Neural cell (in vitro differentiated cells): ENCODE data around the gene ADAMTS15. TPM values are rescaled to one million over a fixed set of nuclear protein-coding genes. Genes with fewer than 3 reads are reported as not detected.

ENCODE experiments used
- H2AFZ ChIP-seq: fragments of 200-600, 300-800 bp; sonication (generic), shearing (Covaris generic); 2 replicates; pipeline ENCODE4 v1.6.0; 2014; ENCODE audit warnings: low read depth, mild to moderate bottlenecking, antibody characterized with exemption, low read length, moderate library complexity
- H3F3A ChIP-seq: fragments of 200-600 bp; shearing (Covaris generic); 2 replicates; pipeline ENCODE4 v1.6.1; 2016; ENCODE audit warnings: mild to moderate bottlenecking, moderate library complexity, mixed read lengths, antibody characterized with exemption, low read length; ENCODE audit not compliant: insufficient read depth, poor library complexity, severe bottlenecking
- H3K27ac ChIP-seq: fragments of 200-600, 300-800 bp; sonication (generic), shearing (Covaris generic); 2 replicates; pipeline ENCODE4 v1.5.1; 2014; ENCODE audit warnings: mild to moderate bottlenecking, low read length, moderate library complexity
- H3K27me3 ChIP-seq: fragments of 300-800, 200-600 bp; sonication (generic), shearing (Covaris generic); 2 replicates; pipeline ENCODE4 v1.6.0; 2014; ENCODE audit warnings: mild to moderate bottlenecking, low read depth, low read length, moderate library complexity; ENCODE audit not compliant: insufficient read depth
- H3K36me3 ChIP-seq: fragments of 300-800, 200-600 bp; sonication (generic), shearing (Covaris generic); 2 replicates; pipeline ENCODE4 v1.5.1; 2014; ENCODE audit warnings: mild to moderate bottlenecking, antibody characterized with exemption, low read length, moderate library complexity; ENCODE audit not compliant: insufficient read depth
- H3K4me2 ChIP-seq: fragments of 300-800, 200-600 bp; sonication (generic), shearing (Covaris generic); 2 replicates; pipeline ENCODE4 v1.6.0; 2014; ENCODE audit warnings: mild to moderate bottlenecking, low read length
- H3K4me3 ChIP-seq: fragments of 300-800, 200-600 bp; sonication (generic), shearing (Covaris generic); 2 replicates; pipeline ENCODE4 v1.5.1; 2014; ENCODE audit warnings: mild to moderate bottlenecking, low read length, moderate library complexity
- H3K79me2 ChIP-seq: fragments of 200-600 bp; shearing (Covaris generic); replicated peaks from 2 replicates; pipeline ENCODE4 v1.6.0; 2014; ENCODE audit warnings: mild to moderate bottlenecking, low read length, moderate library complexity; ENCODE audit not compliant: insufficient read depth
- H3K9ac ChIP-seq: fragments of 300-800, 200-600 bp; sonication (generic), shearing (Covaris generic); 2 replicates; pipeline ENCODE4 v1.6.1; 2016; ENCODE audit warnings: mild to moderate bottlenecking, low read length, mixed read lengths
- H3K9me2 ChIP-seq: fragments of 200-600 bp; shearing (Covaris generic); 2 replicates; pipeline ENCODE4 v1.6.1; 2016; ENCODE audit warnings: mild to moderate bottlenecking, low read length, mixed read lengths; ENCODE audit not compliant: insufficient read depth
- H3K9me3 ChIP-seq: fragments of 200-600, 300-800 bp; sonication (generic), shearing (Covaris generic); 2 replicates; pipeline ENCODE4 v1.6.1; 2016; ENCODE audit warnings: mild to moderate bottlenecking, mixed run types, low read length, moderate library complexity, mixed read lengths
- H4K20me1 ChIP-seq: fragments of 200-600 bp; shearing (Covaris generic); 2 replicates; pipeline ENCODE4 v1.6.1; 2016; ENCODE audit warnings: mild to moderate bottlenecking, mixed run types; ENCODE audit not compliant: insufficient read depth
- EP300 ChIP-seq: fragments of 450-650 bp; conservative IDR thresholded peaks from 2 replicates; pipeline ENCODE4 v1.6.1; 2014; ENCODE audit warnings: antibody characterized with exemption, mild to moderate bottlenecking, moderate library complexity; ENCODE audit not compliant: poor library complexity, severe bottlenecking
- EZH2 ChIP-seq: fragments of 200-600, 300-800 bp; shearing (Covaris generic), sonication (generic); IDR thresholded peaks from 2 replicates; pipeline ENCODE4 v1.6.1; 2014; ENCODE audit warnings: antibody characterized with exemption, low read length, borderline replicate concordance, mild to moderate bottlenecking; ENCODE audit not compliant: insufficient read depth, poor library complexity, severe bottlenecking
- MXI1 ChIP-seq: fragments of 450-650 bp; conservative IDR thresholded peaks from 2 replicates; pipeline ENCODE4 v1.6.1; 2014; ENCODE audit warnings: antibody characterized with exemption, mild to moderate bottlenecking; ENCODE audit not compliant: poor library complexity, severe bottlenecking
- POLR2AphosphoS5 ChIP-seq: IDR thresholded peaks from 2 replicates; pipeline ENCODE4 v1.6.1; 2012
- RAD21 ChIP-seq: fragments of 450-650 bp; conservative IDR thresholded peaks from 2 replicates; pipeline ENCODE4 v1.6.1; 2014; ENCODE audit warnings: antibody characterized with exemption, mild to moderate bottlenecking, moderate library complexity
- SMC3 ChIP-seq: fragments of 450-650 bp; conservative IDR thresholded peaks from 2 replicates; pipeline ENCODE4 v1.6.1; 2014; ENCODE audit warnings: antibody characterized with exemption, mild to moderate bottlenecking, moderate library complexity; ENCODE audit not compliant: poor library complexity
- TAF1 ChIP-seq: IDR thresholded peaks from 2 replicates; pipeline ENCODE4 v1.6.1; 2012; ENCODE audit warnings: low read depth
- polyA plus RNA-seq: library from polyadenylated mRNA; depleted of rRNA; stranded (reverse); fragments of >200 nt; gene quantifications from 2 replicates; pipeline ENCODE4 v1.2.3, GENCODE V29; 2014
- TF ChIP-seq, protein P1 (sequence below): fragments of 450-650 bp; IDR thresholded peaks from 2 replicates; pipeline ENCODE4 v1.5.1; 2014; ENCODE audit warnings: antibody characterized with exemption, mild to moderate bottlenecking, moderate library complexity; ENCODE audit not compliant: poor library complexity, severe bottlenecking
- TF ChIP-seq, protein P2 (sequence below): IDR thresholded peaks from 2 replicates; pipeline ENCODE4 v1.6.1; 2012; ENCODE audit warnings: borderline replicate concordance

The ADAMTS15 gene
- polyA plus RNA-seq, 1 donor from 2014 or later, result 1.1 TPM

DNA sequence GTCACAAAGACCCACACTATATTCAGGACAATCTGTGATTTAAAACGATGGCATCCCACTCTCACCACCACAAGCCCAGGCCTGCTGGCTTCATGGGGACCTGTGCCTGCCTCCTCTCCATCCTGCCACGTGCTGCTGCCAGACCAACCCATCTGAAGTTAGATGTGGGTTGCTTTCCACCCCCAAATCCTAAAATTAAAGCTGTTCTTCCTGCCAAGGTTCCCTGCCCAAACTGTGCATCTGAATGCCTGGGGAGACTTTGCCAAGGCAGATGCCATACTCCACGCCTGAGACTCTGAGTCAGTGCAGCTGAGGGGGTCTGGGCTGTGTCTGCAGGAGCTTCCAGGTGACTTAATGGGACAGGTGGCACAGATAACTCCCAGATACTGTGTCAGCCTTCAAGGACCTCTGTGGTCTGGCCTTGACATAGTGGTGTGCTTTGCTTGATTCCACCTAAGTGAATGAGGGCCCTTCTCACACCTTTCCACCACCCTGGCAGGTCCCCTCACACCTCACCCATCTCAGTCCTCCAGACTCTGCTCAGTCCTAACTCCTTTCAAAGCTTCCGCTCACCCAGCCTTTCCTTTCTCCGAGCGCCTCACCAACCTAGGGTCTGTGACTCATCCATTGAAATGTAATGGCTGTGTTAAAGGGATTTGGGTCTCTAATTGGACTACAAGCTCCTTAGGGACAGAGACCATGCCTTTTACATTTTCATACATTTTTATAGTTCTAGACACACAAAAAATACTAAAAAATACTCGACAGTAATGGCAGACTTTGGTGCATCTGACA lies 38.7 kb upstream of the ADAMTS15 start:
- Histone ChIP-seq H3K27ac (no peak overlapping the region), H4K20me1 (no peaks in the 10 kb centered on the region), H3K36me3 (no peaks in the 10 kb centered on the region), H3K4me2 (no peak overlapping the region), H3K27me3 (no peaks in the 10 kb centered on the region), H3K9me3 (no peaks in the 10 kb centered on the region), H3K9me2 (no peaks in the 10 kb centered on the region), H3K4me3 (no peak overlapping the region), H3K79me2 (no peaks in the 10 kb centered on the region), H3K9ac (no peak overlapping the region), H3F3A (no peaks in the 10 kb centered on the region), H2AFZ (no peak overlapping the region)
- no peak for TF ChIP-seq MXI1
- TF ChIP-seq, protein P1, sequence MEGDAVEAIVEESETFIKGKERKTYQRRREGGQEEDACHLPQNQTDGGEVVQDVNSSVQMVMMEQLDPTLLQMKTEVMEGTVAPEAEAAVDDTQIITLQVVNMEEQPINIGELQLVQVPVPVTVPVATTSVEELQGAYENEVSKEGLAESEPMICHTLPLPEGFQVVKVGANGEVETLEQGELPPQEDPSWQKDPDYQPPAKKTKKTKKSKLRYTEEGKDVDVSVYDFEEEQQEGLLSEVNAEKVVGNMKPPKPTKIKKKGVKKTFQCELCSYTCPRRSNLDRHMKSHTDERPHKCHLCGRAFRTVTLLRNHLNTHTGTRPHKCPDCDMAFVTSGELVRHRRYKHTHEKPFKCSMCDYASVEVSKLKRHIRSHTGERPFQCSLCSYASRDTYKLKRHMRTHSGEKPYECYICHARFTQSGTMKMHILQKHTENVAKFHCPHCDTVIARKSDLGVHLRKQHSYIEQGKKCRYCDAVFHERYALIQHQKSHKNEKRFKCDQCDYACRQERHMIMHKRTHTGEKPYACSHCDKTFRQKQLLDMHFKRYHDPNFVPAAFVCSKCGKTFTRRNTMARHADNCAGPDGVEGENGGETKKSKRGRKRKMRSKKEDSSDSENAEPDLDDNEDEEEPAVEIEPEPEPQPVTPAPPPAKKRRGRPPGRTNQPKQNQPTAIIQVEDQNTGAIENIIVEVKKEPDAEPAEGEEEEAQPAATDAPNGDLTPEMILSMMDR, result no peak
- TF ChIP-seq TAF1, result no peak
- no peak for TF ChIP-seq POLR2AphosphoS5
- TF ChIP-seq RAD21, result no peak
- no peak for TF ChIP-seq SMC3
- TF ChIP-seq, protein P2, sequence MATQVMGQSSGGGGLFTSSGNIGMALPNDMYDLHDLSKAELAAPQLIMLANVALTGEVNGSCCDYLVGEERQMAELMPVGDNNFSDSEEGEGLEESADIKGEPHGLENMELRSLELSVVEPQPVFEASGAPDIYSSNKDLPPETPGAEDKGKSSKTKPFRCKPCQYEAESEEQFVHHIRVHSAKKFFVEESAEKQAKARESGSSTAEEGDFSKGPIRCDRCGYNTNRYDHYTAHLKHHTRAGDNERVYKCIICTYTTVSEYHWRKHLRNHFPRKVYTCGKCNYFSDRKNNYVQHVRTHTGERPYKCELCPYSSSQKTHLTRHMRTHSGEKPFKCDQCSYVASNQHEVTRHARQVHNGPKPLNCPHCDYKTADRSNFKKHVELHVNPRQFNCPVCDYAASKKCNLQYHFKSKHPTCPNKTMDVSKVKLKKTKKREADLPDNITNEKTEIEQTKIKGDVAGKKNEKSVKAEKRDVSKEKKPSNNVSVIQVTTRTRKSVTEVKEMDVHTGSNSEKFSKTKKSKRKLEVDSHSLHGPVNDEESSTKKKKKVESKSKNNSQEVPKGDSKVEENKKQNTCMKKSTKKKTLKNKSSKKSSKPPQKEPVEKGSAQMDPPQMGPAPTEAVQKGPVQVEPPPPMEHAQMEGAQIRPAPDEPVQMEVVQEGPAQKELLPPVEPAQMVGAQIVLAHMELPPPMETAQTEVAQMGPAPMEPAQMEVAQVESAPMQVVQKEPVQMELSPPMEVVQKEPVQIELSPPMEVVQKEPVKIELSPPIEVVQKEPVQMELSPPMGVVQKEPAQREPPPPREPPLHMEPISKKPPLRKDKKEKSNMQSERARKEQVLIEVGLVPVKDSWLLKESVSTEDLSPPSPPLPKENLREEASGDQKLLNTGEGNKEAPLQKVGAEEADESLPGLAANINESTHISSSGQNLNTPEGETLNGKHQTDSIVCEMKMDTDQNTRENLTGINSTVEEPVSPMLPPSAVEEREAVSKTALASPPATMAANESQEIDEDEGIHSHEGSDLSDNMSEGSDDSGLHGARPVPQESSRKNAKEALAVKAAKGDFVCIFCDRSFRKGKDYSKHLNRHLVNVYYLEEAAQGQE, result no peak

DNA sequence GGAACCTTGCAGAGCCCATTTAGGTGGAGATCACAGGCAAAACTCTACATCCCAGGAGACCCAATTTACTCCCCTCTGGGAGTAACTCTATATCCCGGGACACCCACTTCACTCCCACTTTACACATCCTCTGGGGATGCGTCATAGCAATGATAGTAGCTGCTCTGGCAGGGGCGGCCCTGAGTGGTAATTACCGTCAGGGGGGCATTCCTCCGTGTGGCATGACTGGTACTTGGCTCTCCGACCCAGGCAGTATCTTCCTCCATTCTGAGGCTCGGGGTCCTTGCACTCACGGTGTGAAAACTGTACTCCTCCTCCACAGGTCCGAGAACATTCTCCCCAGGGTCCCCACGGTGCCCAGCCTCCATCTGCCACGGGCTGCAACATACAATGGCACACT lies 37.2 kb upstream of the ADAMTS15 start:
- H2AFZ ChIP-seq, result no peak overlapping the region
- H3K9me3 ChIP-seq, result no peaks in the 10 kb centered on the region
- H3K36me3 ChIP-seq, result no peaks in the 10 kb centered on the region
- no peak overlapping the region for H3K4me2 ChIP-seq
- TF ChIP-seq RAD21 (no peak), POLR2AphosphoS5 (no peak), TAF1 (no peak), EZH2 (no peak), MXI1 (no peak), EP300 (no peak), SMC3 (no peak)
- TF ChIP-seq, protein P2, result no peak
- TF ChIP-seq, protein P1, result no peak
- H3K79me2 ChIP-seq, result no peaks in the 10 kb centered on the region
- no peak overlapping the region for H3K27ac ChIP-seq
- no peaks in the 10 kb centered on the region for H3K27me3 ChIP-seq
- no peak overlapping the region for H3K9ac ChIP-seq
- no peaks in the 10 kb centered on the region for H3F3A ChIP-seq
- H3K9me2 ChIP-seq, result no peaks in the 10 kb centered on the region
- no peak overlapping the region for H3K4me3 ChIP-seq
- H4K20me1 ChIP-seq, result no peaks in the 10 kb centered on the region
